Measurements from ENCODE around the gene SLC35F6.
A peak's percentile ranks its signal among the peaks of the same experiment; 100 is the strongest.
"Not testable (repeated sequence)": the region's sequence is repeated elsewhere in the genome, so short reads cannot be mapped to it uniquely, and the experiment has no call there.

SLC35F6 gene

DNA sequence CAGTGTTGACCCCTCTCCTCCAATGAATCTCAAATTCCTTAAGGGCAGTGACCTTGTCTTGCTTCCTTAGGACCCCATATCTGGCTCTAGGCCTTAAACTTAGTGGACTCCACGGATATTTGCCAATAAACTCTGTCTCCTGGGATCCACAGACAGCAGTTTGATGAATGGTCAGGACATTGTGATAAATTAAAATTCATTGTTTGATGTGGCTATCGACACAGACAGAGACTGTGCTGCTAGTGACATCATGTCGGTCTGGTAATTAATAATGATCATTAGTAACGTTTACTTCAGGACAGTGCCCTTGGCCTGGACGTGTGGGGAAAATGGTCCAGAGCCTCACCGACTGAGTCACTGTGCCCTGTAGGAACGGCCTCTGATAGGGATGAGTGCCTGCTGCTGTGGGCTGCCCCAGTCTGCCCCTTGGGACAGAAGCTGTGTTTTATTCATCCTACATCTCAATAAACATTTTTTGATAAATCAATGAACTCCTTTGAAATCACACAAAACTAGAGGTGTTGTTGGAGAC lies 5.2 kb upstream of the SLC35F6 start:
- no peak for DNase-seq

- no peak for DNase-seq
Observed at GRCh38 chr2:26759845-26760244, 4.2 kb upstream of the SLC35F6 start.

DNA sequence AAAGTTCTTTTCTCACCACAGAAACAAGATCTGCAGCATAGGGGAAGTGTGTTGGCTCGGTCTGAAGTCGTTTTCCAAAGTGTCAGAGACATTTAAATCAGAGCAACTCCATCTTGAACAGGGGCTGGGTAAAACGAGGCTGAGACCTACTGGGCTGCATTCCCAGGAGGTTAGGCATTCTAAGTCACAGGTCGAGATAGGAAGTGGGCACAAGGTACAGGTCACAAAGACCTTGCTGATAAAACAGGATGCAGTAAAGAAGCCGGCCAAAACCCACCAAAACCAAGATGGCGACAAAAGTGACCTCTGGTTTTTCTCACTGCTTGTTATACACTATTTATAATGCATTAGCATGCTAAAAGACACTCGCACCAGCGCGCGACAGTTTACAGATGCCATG lies 3.1 kb upstream of the SLC35F6 start:
- DNase-seq: not testable (repeated sequence)

DNA sequence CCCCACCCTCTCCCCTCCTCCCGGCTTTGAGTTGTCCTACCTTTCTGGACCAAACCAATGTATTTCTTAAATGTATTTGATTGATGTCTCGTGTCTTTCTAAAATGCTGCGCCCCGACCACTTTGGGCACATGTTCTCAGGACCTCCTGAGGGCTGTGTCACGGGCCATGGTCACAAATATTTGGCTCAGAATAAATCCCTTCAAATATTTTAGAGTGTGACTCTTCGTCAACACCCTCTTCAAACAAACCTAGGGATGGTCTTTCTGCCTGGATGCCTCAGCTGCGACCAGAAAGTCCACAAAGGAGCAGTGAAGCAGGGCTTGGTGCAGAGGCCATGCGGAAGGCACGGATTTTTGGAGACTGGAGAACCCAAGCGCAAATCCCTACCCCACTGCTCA lies 1.1 kb upstream of the SLC35F6 start:
- no peak for DNase-seq

GRCh38 chr2:26764906-26765305 lies 822 bp downstream of the SLC35F6 start:
- DNase-seq: no peak

DNA sequence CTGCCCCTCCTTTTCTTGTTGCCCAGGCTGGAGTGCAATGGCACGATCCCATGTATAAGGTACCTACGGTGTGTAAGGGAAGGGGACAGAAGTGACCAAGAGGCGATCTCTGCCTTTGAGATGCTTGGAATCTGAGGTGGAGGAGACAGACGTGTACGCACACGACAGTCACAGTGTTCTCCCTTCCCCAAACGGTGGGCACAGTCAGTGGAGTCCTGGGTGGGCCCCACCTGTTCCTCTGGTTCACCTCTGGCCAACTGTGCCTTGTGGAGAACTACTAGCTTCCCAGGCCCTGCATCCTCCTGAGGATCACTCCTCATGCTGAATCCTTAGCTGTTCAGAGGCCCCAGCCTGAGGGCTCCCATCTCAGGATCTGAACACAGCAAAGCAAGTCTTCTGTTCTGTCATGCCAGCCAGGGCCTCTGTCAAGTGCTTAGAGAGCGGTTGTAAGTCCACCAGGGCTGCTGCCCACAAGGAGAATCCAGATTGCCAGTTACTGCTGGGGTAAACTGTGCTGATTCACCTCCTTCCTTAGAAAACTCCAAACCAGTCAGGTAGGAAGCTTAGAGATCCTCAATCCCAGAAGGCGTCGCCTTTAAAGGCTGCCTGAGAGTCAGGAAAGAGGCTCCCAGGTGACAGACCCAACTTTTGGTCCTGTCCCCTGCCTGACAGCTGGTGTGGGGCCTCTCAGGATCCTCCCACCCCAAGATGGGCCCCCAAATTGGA lies 1.6 kb downstream of the SLC35F6 start:
- no peak for DNase-seq

DNA sequence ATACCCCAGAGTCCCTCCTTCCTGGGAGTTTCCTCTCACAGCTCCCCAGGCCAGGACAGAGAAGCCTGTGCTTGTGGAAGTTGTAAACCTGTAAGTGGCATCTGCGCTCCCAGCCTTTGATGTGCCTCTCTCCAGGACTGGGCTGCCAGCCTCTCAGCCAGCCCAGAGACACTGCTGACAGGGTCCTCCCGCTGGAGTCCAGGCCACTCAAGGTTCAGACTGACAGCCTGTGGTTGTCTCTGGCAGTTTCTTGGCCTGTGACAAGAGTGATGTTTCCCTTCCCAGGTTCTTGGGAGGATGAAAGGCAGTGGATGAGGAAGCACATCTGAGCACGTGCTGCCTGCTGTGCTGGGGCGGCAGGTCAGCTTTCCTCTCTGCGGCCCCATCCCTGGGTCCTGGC lies 3.0 kb downstream of the SLC35F6 start:
- DNase-seq: no peak

DNA sequence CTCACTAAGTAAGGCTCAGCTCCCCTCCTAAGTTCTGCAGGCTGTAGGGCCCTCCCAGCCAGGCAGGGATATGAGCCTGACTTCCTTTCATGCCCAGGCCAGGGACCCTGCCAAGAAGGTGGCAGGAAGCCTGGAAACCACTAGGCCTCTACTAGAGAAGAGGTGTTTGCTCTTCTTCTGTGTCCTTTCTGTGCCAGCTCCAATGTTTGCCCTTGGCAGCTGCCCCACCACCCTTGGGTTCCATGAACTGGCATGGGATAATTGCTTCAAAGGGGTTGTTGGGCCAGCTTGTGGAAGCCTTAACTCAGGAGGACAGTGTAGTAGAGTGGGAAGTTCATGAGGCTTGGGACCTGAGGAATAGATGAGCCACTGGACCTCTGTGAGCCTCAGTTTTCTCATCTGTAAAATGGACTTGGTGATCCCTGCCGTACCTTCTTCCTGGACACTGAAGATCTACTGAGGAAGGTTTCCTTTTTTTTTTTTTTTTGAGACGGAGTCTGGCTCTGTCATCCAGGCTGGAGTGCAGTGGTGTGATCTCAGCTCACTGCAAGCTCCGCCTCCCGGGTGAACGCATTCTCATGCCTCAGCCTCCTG lies 3.9 kb downstream of the SLC35F6 start:
- no peak for DNase-seq

DNA sequence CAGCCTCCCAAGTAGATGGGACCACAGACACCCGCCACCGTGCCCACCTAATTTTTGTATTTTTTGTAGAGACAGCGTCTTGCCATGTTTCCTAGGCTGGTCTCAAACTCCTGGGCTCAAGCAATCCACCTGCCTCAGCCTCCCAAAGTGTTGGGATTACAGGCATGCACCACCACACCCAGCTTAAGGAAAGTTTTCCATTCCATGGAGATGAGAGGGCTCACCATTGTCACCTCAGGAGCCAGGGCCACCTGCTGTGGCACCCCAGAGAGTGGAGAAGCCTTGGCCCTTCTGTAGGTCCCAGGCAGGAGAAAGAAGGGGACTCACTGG lies 4.6 kb downstream of the SLC35F6 start:
- no peak for DNase-seq

DNA sequence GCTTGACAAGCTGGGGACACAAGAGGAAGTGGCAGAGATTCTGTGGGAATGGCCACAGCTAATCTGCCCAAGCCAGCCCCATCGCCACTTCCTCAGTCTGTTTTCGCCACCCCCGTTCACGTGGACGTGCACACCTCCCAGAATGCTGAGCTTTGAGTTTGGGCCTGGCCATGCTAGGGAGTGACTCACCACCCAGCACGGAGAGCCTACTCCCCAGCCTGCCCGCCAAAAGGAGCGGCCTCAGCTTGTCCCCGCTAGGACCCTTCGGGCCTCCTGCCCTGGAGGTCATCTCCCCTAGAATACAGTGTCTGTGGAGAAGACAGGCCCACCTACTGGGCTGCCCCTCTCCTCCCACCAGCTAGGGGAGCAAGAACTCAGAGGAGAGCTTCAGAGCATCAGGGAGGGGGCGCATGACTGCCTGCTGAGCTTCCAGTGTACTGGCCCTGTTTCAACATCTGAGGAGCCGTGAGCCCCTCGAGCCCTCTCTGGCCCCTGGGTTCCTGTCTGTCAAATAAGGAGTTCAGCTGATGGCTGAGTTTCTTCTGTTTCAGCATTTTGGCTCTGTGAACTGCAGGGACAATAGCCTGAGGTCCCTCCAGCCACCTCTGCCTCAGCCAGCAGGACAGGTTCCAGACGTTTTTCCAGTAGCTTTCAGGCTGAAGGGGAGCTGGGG lies 5.1 kb downstream of the SLC35F6 start:
- no peak for DNase-seq

GRCh38 chr2:26770986-26771586 lies 7.0 kb downstream of the SLC35F6 start:
- no peak for DNase-seq

DNA sequence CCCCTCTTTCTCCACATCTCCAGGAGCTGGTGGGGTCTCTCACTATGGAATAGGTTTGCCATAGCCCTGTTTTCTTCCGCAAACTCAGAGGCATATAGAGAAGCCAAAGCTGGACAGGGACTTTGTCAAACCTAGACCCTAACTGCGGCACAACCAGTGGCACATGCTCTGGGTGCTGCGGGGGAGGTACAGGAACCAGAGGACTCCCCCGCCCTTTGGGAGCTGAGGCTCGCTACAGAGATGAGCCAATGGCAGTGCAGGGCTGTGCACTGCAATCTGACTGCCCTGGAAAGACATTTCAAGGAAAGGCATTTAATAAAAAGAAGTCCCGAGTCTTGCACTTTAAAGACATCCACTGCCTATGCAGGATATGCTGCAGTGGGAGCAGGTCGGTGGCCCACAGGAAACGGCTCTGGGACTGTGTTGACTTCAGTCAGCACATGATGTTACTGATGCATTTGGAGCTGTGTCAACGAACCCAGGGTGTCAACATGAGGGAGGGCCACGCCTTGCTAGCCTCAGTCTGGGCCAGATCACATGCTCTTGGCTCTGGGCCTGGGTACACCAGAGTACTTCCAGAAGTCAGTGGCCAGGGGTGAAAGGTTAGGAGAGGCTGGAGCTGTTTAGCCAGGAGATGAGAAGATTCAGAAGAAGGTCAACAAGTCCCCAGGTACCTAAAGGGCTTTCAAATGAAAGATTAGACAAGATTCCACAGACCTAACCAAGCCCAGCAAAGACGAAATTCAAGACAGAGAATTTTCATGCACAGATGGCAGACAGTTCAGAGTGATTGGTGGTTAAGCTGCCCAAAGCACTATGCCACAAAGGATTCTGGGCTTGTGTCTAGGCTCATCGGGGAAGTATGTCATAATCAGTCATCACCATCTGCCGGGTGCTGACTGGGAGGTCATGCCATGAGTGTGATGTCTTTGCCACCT lies 8.2 kb downstream of the SLC35F6 start:
- DNase-seq: no peak

- no peak for DNase-seq
Observed at GRCh38 chr2:26776195-26776800, 12.2 kb downstream of the SLC35F6 start.

DNA sequence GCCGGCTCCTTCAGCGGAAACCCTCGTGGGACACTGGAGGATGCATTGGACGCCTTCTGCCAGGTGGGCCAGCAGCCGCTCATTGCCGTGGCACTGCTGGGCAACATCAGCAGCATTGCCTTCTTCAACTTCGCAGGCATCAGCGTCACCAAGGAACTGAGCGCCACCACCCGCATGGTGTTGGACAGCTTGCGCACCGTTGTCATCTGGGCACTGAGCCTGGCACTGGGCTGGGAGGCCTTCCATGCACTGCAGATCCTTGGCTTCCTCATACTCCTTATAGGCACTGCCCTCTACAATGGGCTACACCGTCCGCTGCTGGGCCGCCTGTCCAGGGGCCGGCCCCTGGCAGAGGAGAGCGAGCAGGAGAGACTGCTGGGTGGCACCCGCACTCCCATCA lies 14.0 kb downstream of the SLC35F6 start:
- DNase-seq: no peak

- DNase-seq: no peak
Observed at GRCh38 chr2:26778507-26778906, 14.4 kb downstream of the SLC35F6 start.

DNA sequence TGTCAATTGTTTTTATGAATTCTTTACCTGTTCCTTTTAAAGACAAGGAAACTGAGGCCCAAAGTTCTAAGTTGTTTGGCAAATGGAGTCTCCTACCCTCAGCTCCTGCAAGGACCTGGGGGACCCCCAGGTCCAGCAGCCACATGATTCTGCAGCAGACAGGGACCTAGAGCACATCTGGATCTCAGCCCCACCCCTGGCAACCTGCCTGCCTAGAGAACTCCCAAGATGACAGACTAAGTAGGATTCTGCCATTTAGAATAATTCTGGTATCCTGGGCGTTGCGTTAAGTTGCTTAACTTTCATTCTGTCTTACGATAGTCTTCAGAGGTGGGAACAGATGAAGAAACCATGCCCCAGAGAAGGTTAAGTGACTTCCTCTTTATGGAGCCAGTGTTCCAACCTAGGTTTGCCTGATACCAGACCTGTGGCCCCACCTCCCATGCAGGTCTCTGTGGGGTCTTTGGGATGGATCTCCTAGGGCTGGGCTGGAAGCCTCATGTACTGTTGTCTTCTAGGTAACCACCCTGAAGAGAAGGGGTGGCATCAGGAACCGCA lies 16.2 kb downstream of the SLC35F6 start:
- DNase-seq: no peak

GRCh38 chr2:26782876-26783704 lies 19.0 kb downstream of the SLC35F6 start:
- no peak for DNase-seq

DNA sequence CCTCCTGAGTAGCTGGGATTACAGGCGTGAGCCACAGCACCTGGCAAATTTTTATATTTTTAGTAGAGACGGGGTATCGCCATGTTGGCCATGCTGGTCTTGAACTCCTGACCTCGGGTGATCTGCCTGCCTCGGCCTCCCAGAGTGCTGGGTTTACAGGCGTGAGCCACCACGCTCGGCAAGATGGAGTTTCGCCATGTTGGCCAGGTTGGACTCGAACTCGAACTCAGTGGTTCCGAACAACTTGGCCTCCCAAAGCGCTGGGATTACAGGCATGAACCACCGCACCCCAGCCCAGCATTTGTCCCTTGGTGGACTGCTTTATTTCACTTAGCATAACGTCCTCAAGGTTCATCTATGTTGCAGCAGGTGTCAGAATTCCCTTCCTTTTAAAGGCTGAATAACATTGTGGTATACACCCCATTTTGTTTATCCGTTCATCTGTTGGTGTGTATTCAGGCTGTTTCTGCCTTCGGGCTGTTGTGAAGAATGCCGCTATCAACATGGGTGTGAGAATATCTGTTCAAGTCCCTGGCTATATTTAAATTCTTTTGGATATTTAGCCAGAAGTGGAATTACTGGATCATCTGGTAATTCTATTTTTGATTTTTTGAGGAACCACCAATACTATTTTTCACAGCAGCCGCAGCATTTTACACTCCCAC lies 20.6 kb downstream of the SLC35F6 start:
- no peak for DNase-seq

GRCh38 chr2:26785431-26786206 lies 21.5 kb downstream of the SLC35F6 start, which contains the start of gene CENPA:
Gene CENPA, plus strand, starts transcription at chr2:26786056. Its CDS starts 141 bp downstream, at chr2:26786197.
- DNase-seq: peak; percentile 98
